H1 (cell line): ENCODE measurements around the gene PPP4R4. TPM values are rescaled to one million over a fixed set of nuclear protein-coding genes. Genes with fewer than 3 reads are reported as not detected.

Experiments
- CTCF ChIA-PET: fragments of 300-600 bp; sonication (Branson Sonifier 250); formaldehyde crosslinking; loops from one replicate; lab custom pipeline; 2021; ENCODE audit not compliant: partially characterized antibody; lab: Charles Lee
- POLR2A ChIA-PET: fragments of 300-600 bp; sonication (Branson Sonifier 250); formaldehyde crosslinking; loops from one replicate; lab custom pipeline; 2021; ENCODE audit warnings: inconsistent platforms; ENCODE audit not compliant: partially characterized antibody; lab: Charles Lee
- DNase-seq, 2 experiments: peaks; one replicate each; pipeline versions ENCODE4 v3.0.0 to v3.0.0-alpha.2; 2010 to 2022; ENCODE audit warnings: low spot score in 2 of 2, low read depth in 1 of 2, mixed read lengths in 1 of 2
- FAIRE-seq: peaks from 2 replicates; lab custom pipeline; 2011; peaks lifted over from hg19 to GRCh38; lab: Jason Lieb, UNC
- H2AFZ ChIP-seq: 2 replicates; pipeline ENCODE4 v1.8.1; 2012; ENCODE audit warnings: low read length, inconsistent platforms
- H2AK5ac ChIP-seq: 2 replicates; pipeline ENCODE4 v1.6.1; 2013; ENCODE audit warnings: low read depth, low read length
- H2BK120ac ChIP-seq: replicated peaks from 2 replicates; pipeline ENCODE3; 2013; ENCODE audit warnings: low read depth, low read length, inconsistent platforms
- H2BK12ac ChIP-seq: 2 replicates; pipeline ENCODE4 v1.6.1; 2013; ENCODE audit warnings: low read depth, low read length
- H2BK15ac ChIP-seq: 2 replicates; pipeline ENCODE4 v1.6.1; 2013; ENCODE audit warnings: low read length
- H2BK20ac ChIP-seq: 2 replicates; pipeline ENCODE4 v1.6.1; 2013; ENCODE audit warnings: low read length
- H2BK5ac ChIP-seq: 2 replicates; pipeline ENCODE4 v1.6.1; 2013; ENCODE audit warnings: low read depth, low read length
- H3K14ac ChIP-seq: 2 replicates; pipeline ENCODE4 v1.6.1; 2013; ENCODE audit warnings: inconsistent platforms; ENCODE audit not compliant: insufficient read length
- H3K18ac ChIP-seq: 2 replicates; pipeline ENCODE4 v1.6.1; 2013; ENCODE audit warnings: low read length; ENCODE audit errors: extremely low read depth
- H3K23ac ChIP-seq: 2 replicates; pipeline ENCODE4 v1.6.1; 2013; ENCODE audit warnings: inconsistent platforms; ENCODE audit not compliant: insufficient read length
- H3K23me2 ChIP-seq: 2 replicates; pipeline ENCODE4 v1.6.1; 2013; ENCODE audit warnings: low read depth, low read length
- H3K27ac ChIP-seq: 2 replicates; pipeline ENCODE4 v1.6.1; 2011; ENCODE audit warnings: low read depth, low read length, inconsistent platforms
- H3K27me3 ChIP-seq, 4 experiments: replicated peaks in 1 of 4; 1 replicate in 1 of 4; 2 replicates in 3 of 4; pipeline versions ENCODE4 v1.6.1 to v1.8.1; 2011 to 2013; ENCODE audit warnings: low read length in 3 of 4, mild to moderate bottlenecking in 3 of 4, inconsistent platforms in 2 of 4, mixed read lengths in 2 of 4, moderate library complexity in 1 of 4; ENCODE audit not compliant: control insufficient read depth in 3 of 4, insufficient read depth in 3 of 4; ENCODE audit errors: extremely low read depth in 1 of 4
- H3K36me3 ChIP-seq, 4 experiments: 2 replicates each; pipeline versions ENCODE4 v1.6.1 to v1.8.1; 2011 to 2013; ENCODE audit warnings: mild to moderate bottlenecking in 4 of 4, low read length in 3 of 4, moderate library complexity in 2 of 4, control low read depth in 1 of 4, inconsistent platforms in 1 of 4; ENCODE audit not compliant: insufficient read depth in 4 of 4, control insufficient read depth in 2 of 4
- H3K4ac ChIP-seq: replicated peaks from 2 replicates; pipeline ENCODE3; 2013; ENCODE audit warnings: low read length, low read depth, mixed read lengths, inconsistent platforms; ENCODE audit not compliant: insufficient read length
- H3K4me1 ChIP-seq, 4 experiments: replicated peaks in 1 of 4; 1 replicate in 1 of 4; 2 replicates in 3 of 4; pipeline versions ENCODE4 v1.6.1 to v1.8.1; 2011 to 2013; ENCODE audit warnings: low read length in 3 of 4, inconsistent platforms in 2 of 4, mixed read lengths in 1 of 4; ENCODE audit not compliant: insufficient read depth in 4 of 4, control insufficient read depth in 3 of 4
- H3K4me2 ChIP-seq, 2 experiments: 2 replicates each; pipeline versions ENCODE4 v1.6.1 to v1.8.1; 2011 to 2013; ENCODE audit warnings: low read depth in 2 of 2, low read length in 2 of 2, control low read depth in 1 of 2, inconsistent platforms in 1 of 2, mild to moderate bottlenecking in 1 of 2; ENCODE audit not compliant: insufficient read depth in 1 of 2
- H3K4me3 ChIP-seq, 4 experiments: fragments of 200-600, 300-600 bp in 1 of 4; sonication (generic), shearing (Covaris generic), sonication (Bioruptor Twin) in 1 of 4; 2 replicates each; pipeline versions ENCODE4 v1.5.1 to v1.8.1; 2011 to 2016; ENCODE audit warnings: low read length in 4 of 4, low read depth in 3 of 4, control low read depth in 2 of 4, inconsistent platforms in 2 of 4, mild to moderate bottlenecking in 2 of 4, mixed read lengths in 1 of 4, moderate library complexity in 1 of 4; ENCODE audit not compliant: insufficient read depth in 2 of 4; ENCODE audit errors: extremely low read depth in 1 of 4
- H3K56ac ChIP-seq: replicated peaks from 2 replicates; pipeline ENCODE3; 2013; ENCODE audit warnings: low read depth, mild to moderate bottlenecking, mixed read lengths, low read length, inconsistent platforms; ENCODE audit not compliant: insufficient read length
- H3K79me1 ChIP-seq: 2 replicates; pipeline ENCODE4 v1.6.1; 2013; ENCODE audit warnings: low read depth, low read length, control low read depth
- H3K79me2 ChIP-seq, 2 experiments: 2 replicates each; pipeline versions ENCODE4 v1.6.1 to v1.8.1; 2012 to 2013; ENCODE audit warnings: low read length in 2 of 2, mild to moderate bottlenecking in 2 of 2, inconsistent platforms in 1 of 2; ENCODE audit not compliant: insufficient read depth in 2 of 2, control insufficient read depth in 1 of 2
- H3K9ac ChIP-seq, 4 experiments: replicated peaks in 1 of 4; 1 replicate in 1 of 4; 2 replicates in 3 of 4; pipeline versions ENCODE4 v1.6.1 to v1.8.1; 2011 to 2013; ENCODE audit warnings: low read depth in 3 of 4, low read length in 3 of 4, control low read depth in 2 of 4, mild to moderate bottlenecking in 2 of 4, moderate library complexity in 2 of 4, inconsistent platforms in 1 of 4; ENCODE audit errors: extremely low read depth in 1 of 4
- H3K9me3 ChIP-seq, 2 experiments: 2 replicates each; pipeline versions ENCODE4 v1.6.1 to v1.8.1; 2012 to 2013; ENCODE audit warnings: mild to moderate bottlenecking in 2 of 2, moderate library complexity in 2 of 2, control low read depth in 1 of 2, inconsistent platforms in 1 of 2, low read depth in 1 of 2, low read length in 1 of 2, mixed read lengths in 1 of 2; ENCODE audit not compliant: insufficient read depth in 2 of 2
- H4K20me1 ChIP-seq, 2 experiments: replicated peaks in 1 of 2; 2 replicates each; pipeline versions ENCODE3 to v1.8.1; 2011 to 2013; ENCODE audit warnings: inconsistent platforms in 2 of 2, low read length in 2 of 2, mild to moderate bottlenecking in 1 of 2; ENCODE audit not compliant: insufficient read depth in 2 of 2, control insufficient read depth in 1 of 2
- H4K5ac ChIP-seq: 2 replicates; pipeline ENCODE4 v1.6.1; 2013; ENCODE audit warnings: low read length, low read depth, mixed read lengths, inconsistent platforms; ENCODE audit not compliant: insufficient read length
- H4K8ac ChIP-seq: 2 replicates; pipeline ENCODE4 v1.8.0; 2013; ENCODE audit warnings: mild to moderate bottlenecking, moderate library complexity, low read length, inconsistent platforms; ENCODE audit not compliant: insufficient read depth; ENCODE audit errors: extremely low read depth
- H4K91ac ChIP-seq: replicated peaks from 2 replicates; pipeline ENCODE3; 2013; ENCODE audit warnings: low read length, mixed read lengths, inconsistent platforms; ENCODE audit not compliant: insufficient read length
- MAFK ChIP-seq: IDR thresholded peaks from 2 replicates; pipeline ENCODE4 v1.6.1; 2012; ENCODE audit warnings: low read depth, mild to moderate bottlenecking, improper control_type of control experiment, low read length
- USF2 ChIP-seq: IDR thresholded peaks from 2 replicates; pipeline ENCODE4 v1.6.1; 2011; ENCODE audit warnings: low read length, improper control_type of control experiment
- WGBS, 2 experiments: shearing (Covaris generic) in 1 of 2; methylation state at CpG; one replicate each; pipeline versions ENCODE4 v1.1.6 to v1.1.7; 2013 to 2015; ENCODE audit warnings: low lambda C conversion rate in 2 of 2, mixed read lengths in 2 of 2, inconsistent platforms in 1 of 2, low coverage in 1 of 2, missing lambda C conversion rate in 1 of 2; ENCODE audit not compliant: insufficient replicate concordance in 2 of 2, insufficient coverage in 1 of 2, insufficient read length in 1 of 2; ENCODE audit errors: extremely low coverage in 1 of 2, missing lambda C conversion rate in 1 of 2; 5-methylcytosine and 5-hydroxymethylcytosine counted together
- polyA plus RNA-seq, 7 experiments: library from polyadenylated mRNA; depleted of rRNA in 3 of 7; stranded (reverse) in 5 of 7; unstranded in 2 of 7; fragments of >200 nt in 5 of 7; fragments of 200-250 nt in 2 of 7; gene quantifications; 1 replicate in 5 of 7; 2 replicates in 1 of 7; 4 replicates in 1 of 7; pipeline versions ENCODE4 v1.2.1 to v1.2.3, GENCODE V29; 2011 to 2013; ENCODE audit warnings: missing spikeins in 2 of 7, mixed read lengths in 2 of 7
- total RNA-seq: library from RNA; stranded (reverse); fragmentation: NEBNext Ultra II Directional; extraction: Animal tissue kit (Norgen Biotek cat#: 25700); gene quantifications from 2 replicates; pipeline ENCODE4 v1.2.1, GENCODE V29; 2021

PPP4R4 gene
- total and polyA plus RNA-seq, 2 of the 8 experiments (the other 6 are each of a cell fraction or from before 2014, with no cell fraction given): 3.3 to 9.6 TPM

GRCh38 chr14:94314890-94315289 lies 140.8 kb downstream of the PPP4R4 start:
- Histone ChIP-seq H2BK5ac (no peak overlapping the region), H4K8ac (no peak overlapping the region), H3K56ac (no peak overlapping the region), H4K20me1 (no peaks in the 10 kb centered on the region), H3K23me2 (no peaks in the 10 kb centered on the region), H3K27me3 (no peaks in the 10 kb centered on the region), H3K18ac (no peak overlapping the region), H3K4me1 (no peaks in the 10 kb centered on the region), H3K79me1 (no peaks in the 10 kb centered on the region), H3K14ac (no peak overlapping the region), H3K4ac (no peak overlapping the region), H3K9ac (no peak overlapping the region), H2BK20ac (no peak overlapping the region), H2BK15ac (no peak overlapping the region), H3K79me2 (no peaks in the 10 kb centered on the region), H2BK12ac (no peak overlapping the region), H3K4me3 (no peak overlapping the region), H3K23ac (no peak overlapping the region), H3K9me3 (no peaks in the 10 kb centered on the region; a peak in 1 of 4 replicates), H3K27ac (no peak overlapping the region), H4K5ac (no peak overlapping the region), H4K91ac (no peak overlapping the region), H2BK120ac (no peak overlapping the region), H3K36me3 (no peaks in the 10 kb centered on the region), H2AFZ (no peak overlapping the region), H2AK5ac (no peak overlapping the region), H3K4me2 (no peak overlapping the region)
- 85% methylated on average over 2 of the region's 2 CpGs; no CpG with 5 or more reads in 1 of the 2 experiments for WGBS, 2 experiments
- peak; percentile 36; the same call in 1 of the 2 replicates for TF ChIP-seq MAFK
- no peak for TF ChIP-seq USF2
- no peak for FAIRE-seq
- DNase-seq: no peak
- ChIA-PET POLR2A (no interaction called here), CTCF (interaction anchor here (0.8 to 1.0 kb wide), 2 partner anchors 12 to 145 kb away, joined by 3 read pairs; no protein-coding TSS in a partner anchor)
